WTC11 (cell line): ENCODE data around the gene RPS6KA4.

Experiments used
- FOXK1 ChIP-seq: sonication (generic); formaldehyde crosslinking; IDR thresholded peaks from 2 replicates; pipeline ENCODE4 v1.8.0; 2022; ENCODE audit warnings: mild to moderate bottlenecking, moderate library complexity, missing genetic modification reagents
- JUN ChIP-seq: sonication (generic); formaldehyde crosslinking; IDR thresholded peaks from 2 replicates; pipeline ENCODE4 v1.8.0; 2023; ENCODE audit warnings: mild to moderate bottlenecking, missing genetic modification reagents
- NR3C1 ChIP-seq: sonication (generic); formaldehyde crosslinking; conservative IDR thresholded peaks from 2 replicates; pipeline ENCODE4 v1.8.1; 2023; ENCODE audit warnings: low read depth, mild to moderate bottlenecking, missing genetic modification reagents
- TF ChIP-seq, protein P1 (sequence below): fragments of 200-600 bp; IDR thresholded peaks from 2 replicates; pipeline ENCODE4 v1.8.0; 2022; ENCODE audit warnings: antibody characterized with exemption
- TF ChIP-seq, protein P2 (sequence below): sonication (generic); formaldehyde crosslinking; IDR thresholded peaks from 2 replicates; pipeline ENCODE4 v1.8.0; 2023; ENCODE audit warnings: missing genetic modification reagents, mild to moderate bottlenecking, borderline replicate concordance
- TF ChIP-seq, protein P3 (sequence below): sonication (generic); formaldehyde crosslinking; IDR thresholded peaks from 2 replicates; pipeline ENCODE4 v1.8.1; 2023; ENCODE audit warnings: mild to moderate bottlenecking, missing genetic modification reagents

DNA sequence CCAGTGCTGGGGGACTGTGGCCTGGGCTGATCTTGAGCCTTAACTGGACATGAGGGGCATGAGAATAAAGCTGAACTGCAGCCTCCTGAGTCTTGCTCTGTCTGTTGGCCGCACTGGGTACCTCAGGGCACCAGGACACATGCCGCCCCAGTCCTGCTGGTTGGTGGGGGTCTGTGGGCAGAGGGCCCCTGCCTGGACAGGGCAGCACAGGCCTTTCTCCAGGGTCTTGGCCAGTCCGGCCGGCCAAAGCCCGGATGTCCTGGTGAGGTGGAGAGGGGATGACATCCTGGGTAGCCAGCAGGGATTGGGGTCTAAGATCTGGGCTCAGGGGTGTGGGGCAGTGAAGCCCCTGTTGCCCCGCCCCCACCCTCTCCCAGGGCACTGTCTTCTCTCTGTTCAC is 1.5 kb upstream of the RPS6KA4 start:
- TF ChIP-seq JUN (CRISPR knock-in tag) (no peak), FOXK1 (CRISPR knock-in tag) (no peak), NR3C1 (no peak)
- TF ChIP-seq, protein P1, sequence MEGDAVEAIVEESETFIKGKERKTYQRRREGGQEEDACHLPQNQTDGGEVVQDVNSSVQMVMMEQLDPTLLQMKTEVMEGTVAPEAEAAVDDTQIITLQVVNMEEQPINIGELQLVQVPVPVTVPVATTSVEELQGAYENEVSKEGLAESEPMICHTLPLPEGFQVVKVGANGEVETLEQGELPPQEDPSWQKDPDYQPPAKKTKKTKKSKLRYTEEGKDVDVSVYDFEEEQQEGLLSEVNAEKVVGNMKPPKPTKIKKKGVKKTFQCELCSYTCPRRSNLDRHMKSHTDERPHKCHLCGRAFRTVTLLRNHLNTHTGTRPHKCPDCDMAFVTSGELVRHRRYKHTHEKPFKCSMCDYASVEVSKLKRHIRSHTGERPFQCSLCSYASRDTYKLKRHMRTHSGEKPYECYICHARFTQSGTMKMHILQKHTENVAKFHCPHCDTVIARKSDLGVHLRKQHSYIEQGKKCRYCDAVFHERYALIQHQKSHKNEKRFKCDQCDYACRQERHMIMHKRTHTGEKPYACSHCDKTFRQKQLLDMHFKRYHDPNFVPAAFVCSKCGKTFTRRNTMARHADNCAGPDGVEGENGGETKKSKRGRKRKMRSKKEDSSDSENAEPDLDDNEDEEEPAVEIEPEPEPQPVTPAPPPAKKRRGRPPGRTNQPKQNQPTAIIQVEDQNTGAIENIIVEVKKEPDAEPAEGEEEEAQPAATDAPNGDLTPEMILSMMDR: no peak
- TF ChIP-seq, protein P2, sequence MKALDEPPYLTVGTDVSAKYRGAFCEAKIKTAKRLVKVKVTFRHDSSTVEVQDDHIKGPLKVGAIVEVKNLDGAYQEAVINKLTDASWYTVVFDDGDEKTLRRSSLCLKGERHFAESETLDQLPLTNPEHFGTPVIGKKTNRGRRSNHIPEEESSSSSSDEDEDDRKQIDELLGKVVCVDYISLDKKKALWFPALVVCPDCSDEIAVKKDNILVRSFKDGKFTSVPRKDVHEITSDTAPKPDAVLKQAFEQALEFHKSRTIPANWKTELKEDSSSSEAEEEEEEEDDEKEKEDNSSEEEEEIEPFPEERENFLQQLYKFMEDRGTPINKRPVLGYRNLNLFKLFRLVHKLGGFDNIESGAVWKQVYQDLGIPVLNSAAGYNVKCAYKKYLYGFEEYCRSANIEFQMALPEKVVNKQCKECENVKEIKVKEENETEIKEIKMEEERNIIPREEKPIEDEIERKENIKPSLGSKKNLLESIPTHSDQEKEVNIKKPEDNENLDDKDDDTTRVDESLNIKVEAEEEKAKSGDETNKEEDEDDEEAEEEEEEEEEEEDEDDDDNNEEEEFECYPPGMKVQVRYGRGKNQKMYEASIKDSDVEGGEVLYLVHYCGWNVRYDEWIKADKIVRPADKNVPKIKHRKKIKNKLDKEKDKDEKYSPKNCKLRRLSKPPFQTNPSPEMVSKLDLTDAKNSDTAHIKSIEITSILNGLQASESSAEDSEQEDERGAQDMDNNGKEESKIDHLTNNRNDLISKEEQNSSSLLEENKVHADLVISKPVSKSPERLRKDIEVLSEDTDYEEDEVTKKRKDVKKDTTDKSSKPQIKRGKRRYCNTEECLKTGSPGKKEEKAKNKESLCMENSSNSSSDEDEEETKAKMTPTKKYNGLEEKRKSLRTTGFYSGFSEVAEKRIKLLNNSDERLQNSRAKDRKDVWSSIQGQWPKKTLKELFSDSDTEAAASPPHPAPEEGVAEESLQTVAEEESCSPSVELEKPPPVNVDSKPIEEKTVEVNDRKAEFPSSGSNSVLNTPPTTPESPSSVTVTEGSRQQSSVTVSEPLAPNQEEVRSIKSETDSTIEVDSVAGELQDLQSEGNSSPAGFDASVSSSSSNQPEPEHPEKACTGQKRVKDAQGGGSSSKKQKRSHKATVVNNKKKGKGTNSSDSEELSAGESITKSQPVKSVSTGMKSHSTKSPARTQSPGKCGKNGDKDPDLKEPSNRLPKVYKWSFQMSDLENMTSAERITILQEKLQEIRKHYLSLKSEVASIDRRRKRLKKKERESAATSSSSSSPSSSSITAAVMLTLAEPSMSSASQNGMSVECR: no peak
- TF ChIP-seq, protein P3, sequence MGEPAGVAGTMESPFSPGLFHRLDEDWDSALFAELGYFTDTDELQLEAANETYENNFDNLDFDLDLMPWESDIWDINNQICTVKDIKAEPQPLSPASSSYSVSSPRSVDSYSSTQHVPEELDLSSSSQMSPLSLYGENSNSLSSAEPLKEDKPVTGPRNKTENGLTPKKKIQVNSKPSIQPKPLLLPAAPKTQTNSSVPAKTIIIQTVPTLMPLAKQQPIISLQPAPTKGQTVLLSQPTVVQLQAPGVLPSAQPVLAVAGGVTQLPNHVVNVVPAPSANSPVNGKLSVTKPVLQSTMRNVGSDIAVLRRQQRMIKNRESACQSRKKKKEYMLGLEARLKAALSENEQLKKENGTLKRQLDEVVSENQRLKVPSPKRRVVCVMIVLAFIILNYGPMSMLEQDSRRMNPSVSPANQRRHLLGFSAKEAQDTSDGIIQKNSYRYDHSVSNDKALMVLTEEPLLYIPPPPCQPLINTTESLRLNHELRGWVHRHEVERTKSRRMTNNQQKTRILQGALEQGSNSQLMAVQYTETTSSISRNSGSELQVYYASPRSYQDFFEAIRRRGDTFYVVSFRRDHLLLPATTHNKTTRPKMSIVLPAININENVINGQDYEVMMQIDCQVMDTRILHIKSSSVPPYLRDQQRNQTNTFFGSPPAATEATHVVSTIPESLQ: no peak
